Measurements from ENCODE around the gene TP63. TPM values are rescaled to one million over a fixed set of nuclear protein-coding genes. Genes with fewer than 3 reads are reported as not detected.

TP63 gene
- total and polyA plus RNA-seq, 2 experiments from 2014 or later = not detected

- TF ChIP-seq ZNF462 (CRISPR knock-in tag; IDR thresholded peaks at IDR 0.05) = no peak
Measured at GRCh38 chr3:189699885-189700284, 68.7 kb downstream of the TP63 start (continued).

GRCh38 chr3:189702066-189702646, 71.0 kb downstream of the TP63 start:
- Histone ChIP-seq H3K4me3 (no peak overlapping the region), H3F3A (replicated peaks; ENCODE audit: low read depth) (no peaks in the 10 kb centered on the region), H3K27ac (ENCODE audit: low read depth) (no peak overlapping the region), H3K36me3 (ENCODE audit: insufficient read depth) (no peaks in the 10 kb centered on the region), H2AFZ (no peak overlapping the region), H3K9me2 (ENCODE audit: insufficient read depth) (no peaks in the 10 kb centered on the region), H3K4me2 (no peak overlapping the region), H3K79me2 (replicated peaks; ENCODE audit: insufficient read depth) (no peaks in the 10 kb centered on the region), H3K4me1 (ENCODE audit: insufficient read depth) (no peaks in the 10 kb centered on the region), H4K20me1 (replicated peaks; ENCODE audit: insufficient read depth) (no peaks in the 10 kb centered on the region), H3K27me3 (ENCODE audit: insufficient read depth) (no peaks in the 10 kb centered on the region)
- Mint-ChIP-seq H3K4me3 (no peak overlapping the region), H3K9me3 (no peaks in the 10 kb centered on the region), H3K36me3 (ENCODE audit: low read depth) (no peaks in the 10 kb centered on the region), H3K4me1 (no peaks in the 10 kb centered on the region; the same call in 2 of the 3 replicates), H3K27me3 (ENCODE audit: insufficient read depth, low read depth, poor library complexity) (peaks cover 3% of the 10 kb centered on the region), H3K27ac (0 out of 2 replicates have a peak overlapping the region, but pooled peaks have one; percentile 1)
- TF ChIP-seq ETS1 (IDR thresholded peaks at IDR 0.05) (no peak), ZNF462 (CRISPR knock-in tag; IDR thresholded peaks at IDR 0.05) (0 out of 2 replicates have a peak, but pooled peaks have one; percentile 30)
- DNase-seq (ENCODE audit: low spot score) (no peak), ATAC-seq (peak; percentile 51)

Measured in GM23338 (cell line).